HepG2 (cell line): ENCODE results near the gene TMEM238. TPM values are rescaled to one million over a fixed set of nuclear protein-coding genes. Genes with fewer than 3 reads are reported as not detected.
"Not testable (repeated sequence)": the region's sequence is repeated elsewhere in the genome, so short reads cannot be mapped to it uniquely, and the experiment has no call there.

Source experiments
- ATAC-seq: fragments of 200-7000 bp; cut with Tn5 transposase; 3 replicates; pipeline ENCODE4 v1.9.1; 2020; ENCODE audit warnings: mild to moderate bottlenecking, moderate library complexity
- BruUV-seq: library from RNA; stranded (reverse); fragments of 400-500 nt; replicated peaks from 2 replicates; lab custom pipeline; 2021; lab: Mats Ljungman, UMichigan
- CTCF ChIA-PET: fragments of 300-600 bp; formaldehyde crosslinking; extraction: SDS; loops from one replicate; lab custom pipeline; 2021; ENCODE audit warnings: low total read pairs, inconsistent platforms, low intra/inter-chr PET ratio; lab: Yijun Ruan, JAX
- POLR2A ChIA-PET: fragments of 350-600 bp; sonication (Branson Sonifier 250); formaldehyde crosslinking; loops from one replicate; lab custom pipeline; 2020; ENCODE audit warnings: antibody characterized with exemption, inconsistent platforms; lab: Yijun Ruan, JAX
- DNase-seq: peaks from one replicate; pipeline ENCODE4 v3.0.0-alpha.2; 2015; ENCODE audit warnings: low spot score
- FAIRE-seq: peaks from 3 replicates; lab custom pipeline; 2011; peaks lifted over from hg19 to GRCh38; lab: Jason Lieb, UNC
- H2AFZ ChIP-seq: one replicate; pipeline ENCODE4 v1.6.1; 2011; ENCODE audit warnings: low read length, inconsistent platforms
- H3K27ac ChIP-seq: fragments of 300-600 bp; 3 replicates; pipeline ENCODE4 v1.8.0; 2011; ENCODE audit warnings: mixed run types, mild to moderate bottlenecking, mixed read lengths, low read length, inconsistent platforms; ENCODE audit not compliant: insufficient read depth; ENCODE audit errors: extremely low read length
- H3K27me3 ChIP-seq, 2 experiments: fragments of 200-600 bp in 1 of 2; 2 replicates in 1 of 2; 3 replicates in 1 of 2; pipeline versions ENCODE4 v1.6.0 to v1.8.0; 2011; ENCODE audit warnings: low read length in 2 of 2, mild to moderate bottlenecking in 2 of 2, moderate library complexity in 2 of 2, inconsistent platforms in 1 of 2; ENCODE audit not compliant: insufficient read depth in 2 of 2, control insufficient read depth in 1 of 2
- H3K36me3 ChIP-seq, 2 experiments: fragments of 200-600 bp in 1 of 2; replicated peaks in 1 of 2; 2 replicates in 1 of 2; 3 replicates in 1 of 2; pipeline versions ENCODE4 v1.5.1 to v1.8.0; 2011; ENCODE audit warnings: low read length in 2 of 2, inconsistent platforms in 1 of 2; ENCODE audit not compliant: insufficient read depth in 2 of 2, control insufficient read depth in 1 of 2
- H3K4me1 ChIP-seq: 2 replicates; pipeline ENCODE4 v1.5.1; 2012; ENCODE audit warnings: low read length, inconsistent platforms; ENCODE audit not compliant: insufficient read depth
- H3K4me2 ChIP-seq: 2 replicates; pipeline ENCODE4 v1.6.0; 2011; ENCODE audit warnings: low read depth, low read length, inconsistent platforms
- H3K4me3 ChIP-seq, 3 experiments: fragments of 200-600 bp in 1 of 3; sonication (generic), shearing (Covaris generic) in 1 of 3; replicated peaks in 1 of 3; 2 replicates each; pipeline ENCODE4 v1.5.1; 2011 to 2016; ENCODE audit warnings: low read length in 3 of 3, inconsistent platforms in 2 of 3, low read depth in 2 of 3, mild to moderate bottlenecking in 2 of 3, control low read depth in 1 of 3, mixed read lengths in 1 of 3; ENCODE audit not compliant: insufficient read depth in 1 of 3
- H3K79me2 ChIP-seq: one replicate; pipeline ENCODE4 v1.6.1; 2011; ENCODE audit warnings: low read length, inconsistent platforms; ENCODE audit not compliant: insufficient read depth
- H3K9ac ChIP-seq: 2 replicates; pipeline ENCODE4 v1.6.0; 2011; ENCODE audit warnings: mild to moderate bottlenecking, low read depth, low read length, inconsistent platforms; ENCODE audit not compliant: insufficient read depth
- H3K9me3 ChIP-seq: 2 replicates; pipeline ENCODE4 v1.5.1; 2012; ENCODE audit warnings: mild to moderate bottlenecking, low read length
- H4K20me1 ChIP-seq: 2 replicates; pipeline ENCODE4 v1.6.0; 2011; ENCODE audit warnings: inconsistent platforms, mild to moderate bottlenecking, low read length, moderate library complexity; ENCODE audit not compliant: insufficient read depth
- HDAC2 ChIP-seq: sonication (generic); formaldehyde crosslinking; IDR thresholded peaks from 2 replicates; pipeline ENCODE4 v1.4.0; 2020; ENCODE audit warnings: missing genetic modification reagents
- HNRNPLL ChIP-seq: fragments of 200-400 bp; formaldehyde crosslinking; IDR thresholded peaks from 2 replicates; pipeline ENCODE4 v1.6.1; 2017; ENCODE audit warnings: mild to moderate bottlenecking, low read depth, low read length; ENCODE audit not compliant: poor library complexity, severe bottlenecking
- ZC3H4 ChIP-seq: sonication (generic); formaldehyde crosslinking; IDR thresholded peaks from 2 replicates; pipeline ENCODE4 v1.4.0; 2020; ENCODE audit warnings: missing genetic modification reagents, borderline replicate concordance
- ZNF350 ChIP-seq: sonication (generic); formaldehyde crosslinking; IDR thresholded peaks from 2 replicates; pipeline ENCODE4 v1.4.0; 2020; ENCODE audit warnings: mild to moderate bottlenecking, low read depth, missing genetic modification reagents, borderline replicate concordance
- ZNF570 ChIP-seq: sonication (generic); formaldehyde crosslinking; IDR thresholded peaks from 2 replicates; pipeline ENCODE4 v1.4.0; 2020; ENCODE audit warnings: mild to moderate bottlenecking, missing genetic modification reagents, borderline replicate concordance
- ZNF790 ChIP-seq: sonication (generic); formaldehyde crosslinking; IDR thresholded peaks from 2 replicates; pipeline ENCODE4 v1.8.0; 2022; ENCODE audit warnings: missing genetic modification reagents, mild to moderate bottlenecking, borderline replicate concordance
- WGBS: methylation state at CpG from one replicate; pipeline ENCODE4 v1.1.6; 2017; ENCODE audit warnings: low lambda C conversion rate; 5-methylcytosine and 5-hydroxymethylcytosine counted together
- in situ Hi-C: cut with HindIII; loops from 2 replicates; pipeline ENCODE4 v1.10.0; 2017; ENCODE audit warnings: low pct_unique_long_range_greater_than_20kb; ENCODE audit not compliant: extremely low pct_ligation_motif_present
- intact Hi-C: fragments of 100-400 bp; cut with micrococcal nuclease; formaldehyde crosslinking; loops from one replicate; pipeline ENCODE4 v1.10.0; 2022; ENCODE audit not compliant: unreplicated experiment
- polyA plus RNA-seq, 8 experiments: library from polyadenylated mRNA; depleted of rRNA in 3 of 8; stranded (reverse) in 7 of 8; unstranded in 1 of 8; fragments of >200 nt; fragmentation: Illumina TruSeq in 4 of 8; extraction: Trizol in 4 of 8; gene quantifications; 2 replicates each; pipeline versions ENCODE4 v1.2.1 to v1.2.3, GENCODE V29; 2011 to 2016; ENCODE audit warnings: low read depth in 4 of 8, missing spikeins in 1 of 8, mixed read lengths in 1 of 8; ENCODE audit not compliant: insufficient read depth in 1 of 8
- total RNA-seq, 5 experiments: library from RNA; depleted of rRNA; stranded (reverse); fragments of >200 nt; fragmentation: Illumina TruSeq; extraction: Trizol; gene quantifications; 2 replicates each; pipeline ENCODE4 v1.2.3, GENCODE V29; 2016; ENCODE audit warnings: low read depth in 1 of 5
- TF ChIP-seq, protein P1 (sequence below): sonication (generic); formaldehyde crosslinking; IDR thresholded peaks from 2 replicates; pipeline ENCODE4 v1.5.0; 2020; ENCODE audit warnings: missing genetic modification reagents, mild to moderate bottlenecking, borderline replicate concordance

TMEM238 gene
- total and polyA plus RNA-seq, 2 of the 13 experiments (the other 11 are each of a cell fraction or from before 2014, with no cell fraction given) = not detected

GRCh38 chr19:55421281-55421680 is 37.2 kb upstream of the TMEM238 start:
- H3K79me2 ChIP-seq, BruUV-seq, H3K9ac ChIP-seq, DNase-seq, H3K4me2 ChIP-seq, CTCF ChIA-PET, H2AFZ ChIP-seq, H3K9me3 ChIP-seq, intact Hi-C loops, H3K27ac ChIP-seq, H4K20me1 ChIP-seq, ATAC-seq, H3K36me3 ChIP-seq, H3K4me3 ChIP-seq, H3K4me1 ChIP-seq, in situ Hi-C loops: not testable (repeated sequence)
- peaks cover 0 to 23% of the 10 kb centered on the region in 2 experiments; a peak in 1 of 5 replicates for H3K27me3 ChIP-seq
- POLR2A ChIA-PET = interaction anchor here (0.7 to 1.1 kb wide), 2 partner anchors 82 to 120 kb away, joined by 3 read pairs; no protein-coding TSS in a partner anchor
- FAIRE-seq = peak; percentile 23
- 29% methylated on average over 3 of the region's 4 CpGs for WGBS

DNA sequence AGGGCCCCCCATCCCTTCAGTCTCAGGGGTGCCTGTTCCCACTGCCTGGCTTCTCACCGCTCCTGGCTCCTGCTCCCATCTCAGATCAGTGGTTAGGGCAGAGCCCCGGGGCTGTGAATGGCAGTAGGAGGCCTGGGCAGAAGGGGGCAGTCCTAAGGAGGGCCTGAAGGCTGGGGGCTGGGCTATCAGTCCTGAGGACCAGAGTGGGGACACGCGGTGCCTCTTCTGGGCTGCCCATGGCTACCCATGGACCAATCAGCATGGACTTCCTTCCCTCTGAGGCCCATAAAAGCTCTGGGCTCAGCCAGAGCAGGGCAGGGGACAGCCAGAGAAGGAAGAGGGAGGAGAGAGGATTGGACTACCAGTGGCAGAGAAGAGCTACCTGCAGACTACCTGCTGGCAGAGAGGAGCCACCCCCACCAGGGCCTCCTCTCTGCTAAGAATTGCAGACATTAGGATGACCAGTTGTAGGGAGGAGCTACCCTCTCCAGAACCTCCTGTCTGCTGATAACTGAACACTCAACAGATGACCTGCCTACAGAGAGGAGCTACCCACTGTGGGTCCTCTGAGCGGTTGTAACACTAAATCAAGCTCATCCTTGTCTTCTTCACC is 35.6 kb upstream of the TMEM238 start:
- BruUV-seq = no TSS peak

More for the DNA sequence above, 35.6 kb upstream of the TMEM238 start:
- no peaks in the 10 kb centered on the region for H3K79me2 ChIP-seq
- no peak overlapping the region for H3K9ac ChIP-seq
- peaks cover 10% of the 10 kb centered on the region for H3K4me1 ChIP-seq
- no peak overlapping the region for H3K27ac ChIP-seq
- ChIA-PET POLR2A (interaction anchor here (1.2 kb wide), 1 partner anchor 12 kb away, joined by 3 read pairs; the partner anchor contains the start of gene UBE2S), CTCF (interaction anchor here (2.5 kb wide), 1 partner anchor 207 kb away, joined by 8 read pairs; no protein-coding TSS in a partner anchor)
- H3K9me3 ChIP-seq = no peaks in the 10 kb centered on the region
- in situ Hi-C loops = loop anchor here (5.0 kb wide), 2 partner anchors 117 to 202 kb away; no protein-coding TSS in a partner anchor
- H2AFZ ChIP-seq = no peak overlapping the region
- H3K4me2 ChIP-seq = no peak overlapping the region
- FAIRE-seq (no peak), DNase-seq (no peak), ATAC-seq (no peak)
- no peaks in the 10 kb centered on the region for H4K20me1 ChIP-seq
- H3K36me3 ChIP-seq = no peaks in the 10 kb centered on the region
- no peak for TF ChIP-seq ZC3H4 (CRISPR knock-in tag)
- TF ChIP-seq HNRNPLL = no peak
- TF ChIP-seq HDAC2 (CRISPR knock-in tag) = no peak
- no peak for TF ChIP-seq ZNF790
- TF ChIP-seq, protein P1, sequence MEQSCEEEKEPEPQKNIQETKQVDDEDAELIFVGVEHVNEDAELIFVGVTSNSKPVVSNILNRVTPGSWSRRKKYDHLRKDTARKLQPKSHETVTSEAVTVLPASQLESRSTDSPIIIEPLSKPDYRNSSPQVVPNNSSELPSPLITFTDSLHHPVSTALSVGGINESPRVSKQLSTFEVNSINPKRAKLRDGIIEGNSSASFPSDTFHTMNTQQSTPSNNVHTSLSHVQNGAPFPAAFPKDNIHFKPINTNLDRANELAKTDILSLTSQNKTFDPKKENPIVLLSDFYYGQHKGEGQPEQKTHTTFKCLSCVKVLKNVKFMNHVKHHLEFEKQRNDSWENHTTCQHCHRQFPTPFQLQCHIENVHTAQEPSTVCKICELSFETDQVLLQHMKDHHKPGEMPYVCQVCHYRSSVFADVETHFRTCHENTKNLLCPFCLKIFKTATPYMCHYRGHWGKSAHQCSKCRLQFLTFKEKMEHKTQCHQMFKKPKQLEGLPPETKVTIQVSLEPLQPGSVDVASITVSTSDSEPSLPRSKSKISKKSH (CRISPR knock-in tag) = no peak
- TF ChIP-seq ZNF570 (CRISPR knock-in tag) = no peak
- no peak for TF ChIP-seq ZNF350 (CRISPR knock-in tag)
- H3K4me3 ChIP-seq = no peak overlapping the region
- H3K27me3 ChIP-seq = peaks cover 0 to 17% of the 10 kb centered on the region in 2 experiments; a peak in 1 of 5 replicates
- intact Hi-C loops = loop anchor here (5.0 kb wide), 1 partner anchor 277 kb away; no protein-coding TSS in a partner anchor
- WGBS = 0% methylated on average over 1 of the region's 5 CpGs
